HUES6 (cell line): ENCODE results near the gene DCBLD1.

Experiments
- H3K27ac ChIP-seq: 2 replicates; pipeline ENCODE4 v1.7.0; 2013; ENCODE audit warnings: low read depth, mild to moderate bottlenecking, low read length, inconsistent platforms
- H3K27me3 ChIP-seq: 2 replicates; pipeline ENCODE4 v1.6.1; 2013; ENCODE audit warnings: low read length; ENCODE audit not compliant: control insufficient read depth, insufficient read depth
- H3K36me3 ChIP-seq: 2 replicates; pipeline ENCODE4 v1.6.1; 2013; ENCODE audit warnings: low read length; ENCODE audit not compliant: control insufficient read depth, insufficient read depth
- H3K4me1 ChIP-seq: 2 replicates; pipeline ENCODE4 v1.6.1; 2013; ENCODE audit warnings: low read length; ENCODE audit not compliant: control insufficient read depth, insufficient read depth
- H3K4me3 ChIP-seq: 2 replicates; pipeline ENCODE4 v1.5.1; 2013; ENCODE audit warnings: low read depth, low read length
- H3K9ac ChIP-seq: one replicate; pipeline ENCODE4 v1.6.1; 2013; ENCODE audit warnings: mild to moderate bottlenecking, low read length
- H3K9me3 ChIP-seq: 2 replicates; pipeline ENCODE4 v1.6.1; 2013; ENCODE audit warnings: low read depth, low read length; ENCODE audit not compliant: control insufficient read depth, insufficient read depth

DCBLD1 gene

DNA sequence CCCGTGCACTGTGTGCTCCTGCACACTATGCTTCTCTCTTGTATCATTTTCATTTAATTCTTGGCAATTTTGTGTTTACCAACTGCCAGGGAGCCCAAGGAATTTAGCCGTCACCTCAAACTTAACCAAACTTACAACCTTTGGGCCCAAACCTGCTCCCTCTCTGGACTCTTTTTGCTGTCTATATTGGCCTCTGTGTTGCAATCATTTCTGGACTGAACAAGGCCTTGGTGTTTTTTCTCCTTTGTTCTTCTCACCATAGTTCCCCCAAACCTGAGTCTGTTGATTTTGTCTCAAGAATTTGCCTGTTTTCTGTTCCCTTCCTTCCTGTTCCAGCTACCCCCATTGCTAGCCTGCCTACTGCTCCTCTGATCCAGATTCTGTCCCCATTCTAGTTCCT is 19.2 kb downstream of the DCBLD1 start:
- Histone ChIP-seq H3K9me3 (no peaks in the 10 kb centered on the region), H3K27ac (no peak overlapping the region), H3K4me1 (no peaks in the 10 kb centered on the region), H3K9ac (no peak overlapping the region), H3K4me3 (no peak overlapping the region), H3K36me3 (0 out of 2 replicates have a peak, but pooled peaks cover 3% of the 10 kb centered on the region), H3K27me3 (no peaks in the 10 kb centered on the region)

DNA sequence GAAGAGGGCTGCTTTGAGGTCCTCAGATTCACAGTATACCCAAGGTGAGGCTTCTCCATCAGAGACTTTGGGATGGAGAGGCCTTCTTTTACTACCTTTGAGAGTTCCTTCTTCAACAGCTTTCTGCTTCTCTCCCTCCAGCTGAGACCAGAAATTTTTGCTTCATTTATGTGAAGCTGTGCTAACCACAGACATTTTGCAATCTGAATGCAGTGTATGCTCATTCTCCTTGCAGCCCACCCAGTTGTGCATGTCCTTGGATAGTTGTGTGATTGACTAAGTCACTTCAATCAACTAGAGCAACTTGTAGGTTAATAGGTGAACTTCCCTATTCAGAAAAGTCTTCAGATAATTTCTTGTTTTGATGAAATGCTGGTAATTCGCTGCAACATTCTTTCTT is 20.1 kb downstream of the DCBLD1 start:
- Histone ChIP-seq H3K27me3 (no peaks in the 10 kb centered on the region), H3K4me1 (no peaks in the 10 kb centered on the region), H3K9ac (no peak overlapping the region), H3K27ac (no peak overlapping the region), H3K4me3 (no peak overlapping the region), H3K36me3 (0 out of 2 replicates have a peak, but pooled peaks cover 3% of the 10 kb centered on the region), H3K9me3 (no peaks in the 10 kb centered on the region)

DNA sequence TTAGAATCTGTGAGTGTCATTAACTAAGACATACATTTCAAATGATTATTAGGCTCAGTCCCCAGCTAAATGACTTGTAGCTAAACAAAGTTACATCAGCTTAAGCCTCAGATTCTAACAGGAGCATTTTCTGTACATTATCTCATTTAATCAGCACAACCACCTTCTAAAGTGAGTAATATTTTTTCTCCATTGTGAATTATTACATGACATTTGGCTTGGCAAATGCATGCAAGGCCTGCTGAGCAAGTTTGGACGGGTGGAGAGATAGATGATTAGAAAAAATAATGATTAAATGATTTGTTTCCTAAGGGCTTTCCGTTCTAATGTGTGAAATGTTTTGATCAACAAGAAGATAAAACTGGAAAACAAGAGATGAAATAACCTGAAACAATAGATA is 20.7 kb downstream of the DCBLD1 start:
- Histone ChIP-seq H3K4me3 (no peak overlapping the region), H3K9ac (no peak overlapping the region), H3K9me3 (no peaks in the 10 kb centered on the region), H3K36me3 (0 out of 2 replicates have a peak, but pooled peaks cover 3% of the 10 kb centered on the region), H3K27ac (no peak overlapping the region), H3K27me3 (no peaks in the 10 kb centered on the region), H3K4me1 (no peaks in the 10 kb centered on the region)

DNA sequence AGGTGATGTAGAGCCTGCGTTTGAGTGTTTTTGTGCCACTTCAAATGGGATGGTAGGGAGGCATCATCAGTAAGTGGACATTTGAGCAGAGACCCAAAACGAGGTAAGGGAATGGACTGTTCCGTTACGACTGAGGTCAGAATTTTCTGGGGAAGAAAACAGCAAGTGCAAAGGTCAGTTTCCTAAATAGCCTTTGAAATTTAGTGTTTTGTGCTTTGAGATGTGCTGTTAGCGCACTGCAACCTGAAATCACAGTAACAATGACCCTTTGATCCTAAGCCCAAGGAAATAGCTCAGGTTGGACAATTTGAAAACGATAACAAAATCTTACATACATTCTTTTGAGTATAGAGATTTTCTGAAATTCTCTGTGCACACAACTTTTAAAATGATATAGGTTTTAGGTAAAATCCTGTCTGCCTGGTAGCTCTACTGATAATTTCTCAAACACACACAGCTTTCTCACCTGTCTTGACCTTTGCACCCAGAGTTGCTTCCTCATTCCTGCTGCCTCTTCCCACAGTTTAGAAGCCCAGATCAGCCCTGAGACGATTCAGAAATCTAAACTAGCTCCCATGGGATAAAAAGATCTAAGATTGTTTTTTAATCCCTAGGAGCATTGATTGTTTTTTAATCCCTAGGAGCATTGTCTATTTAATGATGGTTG is 22.1 kb downstream of the DCBLD1 start:
- no peaks in the 10 kb centered on the region for H3K27me3 ChIP-seq
- H3K4me1 ChIP-seq = no peaks in the 10 kb centered on the region
- no peak overlapping the region for H3K27ac ChIP-seq
- no peaks in the 10 kb centered on the region for H3K9me3 ChIP-seq
- 0 out of 2 replicates have a peak, but pooled peaks cover 3% of the 10 kb centered on the region for H3K36me3 ChIP-seq
- no peak overlapping the region for H3K4me3 ChIP-seq
- H3K9ac ChIP-seq = no peak overlapping the region

DNA sequence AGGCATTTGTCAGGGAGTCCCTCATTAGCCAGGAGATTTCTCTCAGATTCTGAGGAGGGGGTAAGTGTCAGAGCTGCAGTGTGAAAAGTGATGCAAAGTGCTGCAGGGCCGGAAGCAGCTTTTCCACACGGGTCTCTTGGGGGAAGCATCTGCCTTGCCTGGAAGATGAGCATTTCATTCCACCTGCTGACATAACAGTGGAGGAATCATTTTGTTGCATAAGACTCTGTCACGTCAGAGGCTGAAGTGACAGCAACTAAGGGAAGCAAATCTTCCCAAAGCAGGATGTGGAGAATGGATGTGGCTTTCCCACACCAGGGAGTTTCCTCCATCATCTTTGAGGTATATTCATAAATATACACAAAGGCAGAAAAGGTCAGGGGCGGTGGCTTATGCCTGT is 22.8 kb downstream of the DCBLD1 start:
- 0 out of 2 replicates have a peak, but pooled peaks cover 3% of the 10 kb centered on the region for H3K36me3 ChIP-seq
- H3K9ac ChIP-seq = no peak overlapping the region
- no peaks in the 10 kb centered on the region for H3K4me1 ChIP-seq
- H3K4me3 ChIP-seq = no peak overlapping the region
- no peak overlapping the region for H3K27ac ChIP-seq
- no peaks in the 10 kb centered on the region for H3K27me3 ChIP-seq
- no peaks in the 10 kb centered on the region for H3K9me3 ChIP-seq

DNA sequence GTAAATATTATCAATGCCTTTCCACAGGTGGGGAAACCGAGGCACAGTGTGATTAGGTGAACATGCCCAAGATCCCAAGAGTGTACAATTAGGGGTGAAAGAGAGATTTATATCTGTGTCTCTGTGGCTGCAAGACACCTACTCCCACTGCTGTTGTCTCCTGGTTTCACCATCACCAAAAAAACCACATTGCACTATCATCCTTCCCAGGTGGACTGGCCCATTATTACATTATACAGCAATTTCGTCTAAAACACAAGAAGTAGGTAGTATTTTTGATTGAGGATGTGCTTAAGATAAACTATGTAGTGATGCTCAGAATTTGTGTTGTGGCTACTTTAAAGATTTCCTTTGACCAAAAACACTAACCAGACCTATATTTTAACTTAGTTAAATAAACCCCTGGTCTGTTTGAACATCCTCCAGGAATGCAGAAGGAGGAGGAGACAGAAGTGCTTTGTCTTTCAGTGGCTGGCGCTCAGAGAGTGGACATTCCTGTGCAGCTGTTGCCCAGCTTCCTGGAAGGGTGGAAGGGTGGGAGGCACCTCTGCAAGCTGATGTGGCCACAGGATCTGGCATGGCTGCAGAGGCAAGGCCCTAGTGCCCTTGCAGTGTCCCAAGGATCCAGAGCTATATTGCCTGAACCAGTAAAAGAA is 23.8 kb downstream of the DCBLD1 start:
- Histone ChIP-seq H3K4me3 (no peak overlapping the region), H3K36me3 (0 out of 2 replicates have a peak, but pooled peaks cover 3% of the 10 kb centered on the region), H3K4me1 (no peaks in the 10 kb centered on the region), H3K27ac (no peak overlapping the region), H3K9me3 (no peaks in the 10 kb centered on the region), H3K27me3 (no peaks in the 10 kb centered on the region), H3K9ac (no peak overlapping the region)

DNA sequence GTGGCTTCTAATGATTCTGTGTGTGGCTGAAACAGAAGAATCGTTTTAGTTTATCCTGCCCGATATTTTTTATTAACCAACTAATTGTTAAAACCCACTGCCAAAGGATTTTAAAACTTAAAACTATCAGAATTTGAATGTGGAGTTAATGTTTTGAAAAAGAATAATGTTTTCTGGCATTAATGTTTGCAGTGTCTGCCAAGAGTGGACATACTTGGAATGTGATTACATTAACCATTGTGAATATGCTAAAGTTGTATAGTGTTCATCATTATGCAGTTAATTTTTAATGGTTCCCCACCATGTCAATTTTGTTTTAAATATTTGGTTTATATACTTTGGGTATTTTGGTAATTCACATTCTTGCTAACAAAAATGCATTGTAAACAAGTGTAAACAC is 24.4 kb downstream of the DCBLD1 start:
- no peak overlapping the region for H3K27ac ChIP-seq
- H3K9me3 ChIP-seq = no peaks in the 10 kb centered on the region
- no peaks in the 10 kb centered on the region for H3K27me3 ChIP-seq
- H3K4me3 ChIP-seq = no peak overlapping the region
- 0 out of 2 replicates have a peak, but pooled peaks cover 3% of the 10 kb centered on the region for H3K36me3 ChIP-seq
- no peak overlapping the region for H3K9ac ChIP-seq
- no peaks in the 10 kb centered on the region for H3K4me1 ChIP-seq

DNA sequence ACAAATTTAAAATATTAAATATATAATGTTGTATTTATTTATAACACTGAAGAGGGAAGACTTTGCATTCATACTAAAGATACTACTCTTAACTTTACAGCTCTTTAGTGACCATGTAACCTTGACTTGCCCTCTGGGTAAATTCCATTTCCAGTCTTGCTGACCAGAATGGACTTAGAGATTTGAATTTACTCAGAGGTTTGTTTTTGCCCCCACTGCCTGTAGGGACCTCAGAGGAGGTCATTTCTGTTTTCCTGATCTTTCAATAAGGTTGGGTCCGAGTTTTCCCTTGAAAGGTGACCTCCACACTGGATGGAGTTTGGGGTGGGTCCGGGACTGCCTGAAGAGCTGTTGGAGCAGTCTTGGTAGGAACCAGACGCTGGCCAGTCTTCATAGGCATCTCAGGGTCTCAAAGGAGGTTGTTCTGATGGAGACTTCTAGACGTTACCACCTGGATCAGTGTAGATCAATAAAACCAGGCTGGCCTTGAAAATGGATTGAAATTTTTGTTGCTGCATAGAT is 26.0 kb downstream of the DCBLD1 start:
- no peak overlapping the region for H3K4me3 ChIP-seq
- H3K4me1 ChIP-seq = no peaks in the 10 kb centered on the region; the same call in 1 of the 2 replicates
- no peak overlapping the region for H3K9ac ChIP-seq
- 0 out of 2 replicates have a peak, but pooled peaks cover 3% of the 10 kb centered on the region for H3K36me3 ChIP-seq
- no peak overlapping the region for H3K27ac ChIP-seq
- H3K27me3 ChIP-seq = no peaks in the 10 kb centered on the region
- no peaks in the 10 kb centered on the region for H3K9me3 ChIP-seq

DNA sequence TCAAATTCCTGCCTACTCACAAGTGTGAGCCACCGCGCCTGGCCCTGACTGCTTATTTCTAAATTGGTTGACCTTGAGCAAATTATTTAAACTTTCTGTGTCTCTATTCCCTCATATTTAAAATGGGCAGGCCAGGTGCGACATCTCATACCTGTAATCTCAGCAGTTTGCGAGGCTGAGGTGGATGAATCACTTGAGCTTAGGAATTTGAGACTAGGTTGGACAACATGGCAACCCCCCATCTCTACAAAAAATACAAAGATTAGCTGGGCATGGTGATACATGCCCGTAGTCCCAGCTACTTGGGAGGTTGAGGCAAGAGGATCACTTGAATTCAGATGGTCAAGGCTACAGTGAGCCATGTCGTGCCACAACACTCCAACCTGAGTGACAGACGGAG is 26.5 kb downstream of the DCBLD1 start:
- Histone ChIP-seq H3K9ac (no peak overlapping the region), H3K27ac (no peak overlapping the region), H3K9me3 (no peaks in the 10 kb centered on the region), H3K4me1 (no peaks in the 10 kb centered on the region; the same call in 1 of the 2 replicates), H3K4me3 (no peak overlapping the region), H3K27me3 (no peaks in the 10 kb centered on the region), H3K36me3 (0 out of 2 replicates have a peak, but pooled peaks cover 3% of the 10 kb centered on the region)

DNA sequence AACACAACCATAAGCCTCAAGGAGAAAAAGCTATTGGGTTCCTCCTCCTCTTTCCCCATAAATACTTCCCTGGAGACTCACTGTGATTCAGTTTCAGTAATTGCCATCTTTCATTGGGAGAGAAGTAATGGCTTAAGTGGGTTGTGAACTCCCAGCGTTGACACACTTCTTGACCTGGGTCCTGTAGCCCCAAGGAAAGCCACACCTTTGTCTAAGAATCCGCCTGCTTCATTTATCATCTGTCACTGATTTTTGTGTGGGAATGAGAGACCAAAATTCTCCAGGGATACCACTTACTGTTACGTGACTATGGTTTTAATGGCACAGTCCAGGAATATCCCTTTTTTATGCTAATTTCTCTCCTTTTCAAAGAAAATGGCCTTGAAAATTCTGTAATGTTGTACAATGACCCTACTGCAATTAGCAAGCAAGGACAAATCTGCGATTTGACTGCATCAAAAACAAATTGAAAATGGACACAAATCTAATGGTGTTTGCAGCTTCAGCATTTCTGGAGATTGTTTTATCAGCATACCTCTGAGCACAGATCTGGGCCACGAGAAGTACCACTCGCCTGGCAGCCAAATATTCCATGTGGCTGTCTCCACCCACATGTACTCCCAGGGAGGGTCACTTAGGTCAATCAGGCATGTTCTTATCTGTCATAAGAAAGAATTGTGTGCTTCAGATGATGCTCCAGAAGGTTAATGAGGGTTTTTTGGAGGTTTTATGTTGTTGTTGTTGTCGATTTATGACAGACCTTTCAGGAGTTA is 29.8 kb downstream of the DCBLD1 start:
- Histone ChIP-seq H3K36me3 (no peaks in the 10 kb centered on the region), H3K9ac (no peak overlapping the region), H3K4me1 (no peaks in the 10 kb centered on the region; the same call in 1 of the 2 replicates)

More for the DNA sequence above, 29.8 kb downstream of the DCBLD1 start:
- no peak overlapping the region for H3K27ac ChIP-seq
- no peak overlapping the region for H3K4me3 ChIP-seq
- no peaks in the 10 kb centered on the region for H3K9me3 ChIP-seq
- no peaks in the 10 kb centered on the region for H3K27me3 ChIP-seq
